ENCODE data around the gene HPCA.

GRCh38 chr1:32937061-32937460, 50.8 kb downstream of the HPCA start:
- TF ChIP-seq, protein P1, sequence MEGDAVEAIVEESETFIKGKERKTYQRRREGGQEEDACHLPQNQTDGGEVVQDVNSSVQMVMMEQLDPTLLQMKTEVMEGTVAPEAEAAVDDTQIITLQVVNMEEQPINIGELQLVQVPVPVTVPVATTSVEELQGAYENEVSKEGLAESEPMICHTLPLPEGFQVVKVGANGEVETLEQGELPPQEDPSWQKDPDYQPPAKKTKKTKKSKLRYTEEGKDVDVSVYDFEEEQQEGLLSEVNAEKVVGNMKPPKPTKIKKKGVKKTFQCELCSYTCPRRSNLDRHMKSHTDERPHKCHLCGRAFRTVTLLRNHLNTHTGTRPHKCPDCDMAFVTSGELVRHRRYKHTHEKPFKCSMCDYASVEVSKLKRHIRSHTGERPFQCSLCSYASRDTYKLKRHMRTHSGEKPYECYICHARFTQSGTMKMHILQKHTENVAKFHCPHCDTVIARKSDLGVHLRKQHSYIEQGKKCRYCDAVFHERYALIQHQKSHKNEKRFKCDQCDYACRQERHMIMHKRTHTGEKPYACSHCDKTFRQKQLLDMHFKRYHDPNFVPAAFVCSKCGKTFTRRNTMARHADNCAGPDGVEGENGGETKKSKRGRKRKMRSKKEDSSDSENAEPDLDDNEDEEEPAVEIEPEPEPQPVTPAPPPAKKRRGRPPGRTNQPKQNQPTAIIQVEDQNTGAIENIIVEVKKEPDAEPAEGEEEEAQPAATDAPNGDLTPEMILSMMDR (IDR thresholded peaks at IDR 0.05; ENCODE audit: poor library complexity), result no peak
- no peak for TF ChIP-seq EZH2phosphoT487 (IDR thresholded peaks at IDR 0.05; ENCODE audit: low read depth, severe bottlenecking, unreplicated experiment)
